Right renal pelvis (tissue), 4 donors: ENCODE measurements around the gene PRRC2A. TPM values are rescaled to one million over a fixed set of nuclear protein-coding genes. Genes with fewer than 3 reads are reported as not detected.

ENCODE experiments used
- DNase-seq, 4 donors: peaks; one replicate each; pipeline ENCODE4 v3.0.0-alpha.2; 2013; ENCODE audit warnings: low read depth in 4 of 4, low spot score in 3 of 4, missing footprints in 1 of 4
- polyA plus RNA-seq, 4 donors: library from polyadenylated mRNA; unstranded; fragments of 120-200 nt; gene quantifications; one replicate each; pipeline ENCODE4 v1.2.1, GENCODE V29; 2013; ENCODE audit not compliant: insufficient read length in 4 of 4

Gene PRRC2A
- polyA plus RNA-seq, result 100 to 1,000 TPM; 158 to 215 (median 172) TPM

DNA sequence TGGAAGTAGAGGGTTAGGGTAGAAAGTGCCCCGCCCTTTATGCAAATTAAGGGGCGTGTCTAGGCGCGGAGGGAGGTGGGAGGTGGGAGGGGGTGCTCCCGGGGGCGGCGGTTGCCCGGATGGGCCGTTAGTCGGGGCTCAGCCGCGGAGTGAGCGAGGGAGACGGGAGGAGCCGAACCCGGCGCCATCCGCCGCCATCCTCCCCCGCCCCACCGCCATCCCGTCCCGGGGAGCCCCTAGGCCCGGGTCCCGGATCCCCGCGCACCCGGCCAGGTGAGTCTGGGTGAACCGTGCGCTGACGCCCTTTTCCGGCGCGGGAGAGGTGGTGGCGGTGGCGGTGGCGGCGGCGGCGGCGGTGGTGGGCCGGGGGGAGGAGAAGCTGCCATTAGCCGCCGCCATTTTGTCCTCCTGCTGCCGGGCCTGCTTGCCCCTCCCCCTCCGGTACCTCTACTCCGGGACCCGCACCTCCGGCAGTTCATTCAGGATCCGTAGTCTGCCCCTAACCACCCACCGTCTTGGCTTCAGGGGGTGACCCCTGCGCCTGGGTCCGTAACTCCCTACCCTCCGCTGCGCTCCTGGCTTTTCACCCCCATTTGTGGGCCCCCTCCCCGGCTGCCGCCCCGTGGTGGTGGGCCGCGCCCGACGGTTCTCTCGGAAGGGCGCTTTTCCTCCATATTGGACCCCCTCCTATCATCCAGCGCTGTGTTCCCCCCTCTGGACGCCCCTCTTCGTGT, at the start of gene PRRC2A:
PRRC2A (plus strand) TSS at position 130 of the 734 bp plus-strand sequence. CDS start 2,075 bp downstream, outside the sequence.
- DNase-seq, result peak in 3 of 4 donors; percentile 44 to 97 (median 65)

DNA sequence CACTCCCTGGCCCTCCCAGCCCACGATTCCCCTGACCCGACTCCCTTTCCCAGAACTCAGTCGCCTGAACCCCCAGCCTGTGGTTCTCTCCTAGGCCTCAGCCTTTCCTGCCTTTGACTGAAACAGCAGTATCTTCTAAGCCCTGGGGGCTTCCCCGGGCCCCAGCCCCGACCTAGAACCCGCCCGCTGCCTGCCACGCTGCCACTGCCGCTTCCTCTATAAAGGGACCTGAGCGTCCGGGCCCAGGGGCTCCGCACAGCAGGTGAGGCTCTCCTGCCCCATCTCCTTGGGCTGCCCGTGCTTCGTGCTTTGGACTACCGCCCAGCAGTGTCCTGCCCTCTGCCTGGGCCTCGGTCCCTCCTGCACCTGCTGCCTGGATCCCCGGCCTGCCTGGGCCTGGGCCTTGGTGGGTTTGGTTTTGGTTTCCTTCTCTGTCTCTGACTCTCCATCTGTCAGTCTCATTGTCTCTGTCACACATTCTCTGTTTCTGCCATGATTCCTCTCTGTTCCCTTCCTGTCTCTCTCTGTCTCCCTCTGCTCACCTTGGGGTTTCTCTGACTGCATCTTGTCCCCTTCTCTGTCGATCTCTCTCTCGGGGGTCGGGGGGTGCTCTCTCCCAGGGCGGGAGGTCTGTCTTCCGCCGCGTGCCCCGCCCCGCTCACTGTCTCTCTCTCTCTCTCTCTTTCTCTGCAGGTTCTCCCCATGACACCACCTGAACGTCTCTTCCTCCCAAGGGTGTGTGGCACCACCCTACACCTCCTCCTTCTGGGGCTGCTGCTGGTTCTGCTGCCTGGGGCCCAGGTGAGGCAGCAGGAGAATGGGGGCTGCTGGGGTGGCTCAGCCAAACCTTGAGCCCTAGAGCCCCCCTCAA, 48.2 kb upstream of the PRRC2A start, which contains the start of gene LTA:
LTA (plus strand) TSS at position 249 of the 871 bp plus-strand sequence; CDS start at position 703, 454 bp downstream.
- DNase-seq, result no peak

DNA sequence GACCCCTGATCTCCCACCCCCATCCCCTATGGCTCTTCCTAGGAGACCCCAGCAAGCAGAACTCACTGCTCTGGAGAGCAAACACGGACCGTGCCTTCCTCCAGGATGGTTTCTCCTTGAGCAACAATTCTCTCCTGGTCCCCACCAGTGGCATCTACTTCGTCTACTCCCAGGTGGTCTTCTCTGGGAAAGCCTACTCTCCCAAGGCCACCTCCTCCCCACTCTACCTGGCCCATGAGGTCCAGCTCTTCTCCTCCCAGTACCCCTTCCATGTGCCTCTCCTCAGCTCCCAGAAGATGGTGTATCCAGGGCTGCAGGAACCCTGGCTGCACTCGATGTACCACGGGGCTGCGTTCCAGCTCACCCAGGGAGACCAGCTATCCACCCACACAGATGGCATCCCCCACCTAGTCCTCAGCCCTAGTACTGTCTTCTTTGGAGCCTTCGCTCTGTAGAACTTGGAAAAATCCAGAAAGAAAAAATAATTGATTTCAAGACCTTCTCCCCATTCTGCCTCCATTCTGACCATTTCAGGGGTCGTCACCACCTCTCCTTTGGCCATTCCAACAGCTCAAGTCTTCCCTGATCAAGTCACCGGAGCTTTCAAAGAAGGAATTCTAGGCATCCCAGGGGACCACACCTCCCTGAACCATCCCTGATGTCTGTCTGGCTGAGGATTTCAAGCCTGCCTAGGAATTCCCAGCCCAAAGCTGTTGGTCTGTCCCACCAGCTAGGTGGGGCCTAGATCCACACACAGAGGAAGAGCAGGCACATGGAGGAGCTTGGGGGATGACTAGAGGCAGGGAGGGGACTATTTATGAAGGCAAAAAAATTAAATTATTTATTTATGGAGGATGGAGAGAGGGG, 47.0 kb upstream of the PRRC2A start:
- no peak for DNase-seq

DNA sequence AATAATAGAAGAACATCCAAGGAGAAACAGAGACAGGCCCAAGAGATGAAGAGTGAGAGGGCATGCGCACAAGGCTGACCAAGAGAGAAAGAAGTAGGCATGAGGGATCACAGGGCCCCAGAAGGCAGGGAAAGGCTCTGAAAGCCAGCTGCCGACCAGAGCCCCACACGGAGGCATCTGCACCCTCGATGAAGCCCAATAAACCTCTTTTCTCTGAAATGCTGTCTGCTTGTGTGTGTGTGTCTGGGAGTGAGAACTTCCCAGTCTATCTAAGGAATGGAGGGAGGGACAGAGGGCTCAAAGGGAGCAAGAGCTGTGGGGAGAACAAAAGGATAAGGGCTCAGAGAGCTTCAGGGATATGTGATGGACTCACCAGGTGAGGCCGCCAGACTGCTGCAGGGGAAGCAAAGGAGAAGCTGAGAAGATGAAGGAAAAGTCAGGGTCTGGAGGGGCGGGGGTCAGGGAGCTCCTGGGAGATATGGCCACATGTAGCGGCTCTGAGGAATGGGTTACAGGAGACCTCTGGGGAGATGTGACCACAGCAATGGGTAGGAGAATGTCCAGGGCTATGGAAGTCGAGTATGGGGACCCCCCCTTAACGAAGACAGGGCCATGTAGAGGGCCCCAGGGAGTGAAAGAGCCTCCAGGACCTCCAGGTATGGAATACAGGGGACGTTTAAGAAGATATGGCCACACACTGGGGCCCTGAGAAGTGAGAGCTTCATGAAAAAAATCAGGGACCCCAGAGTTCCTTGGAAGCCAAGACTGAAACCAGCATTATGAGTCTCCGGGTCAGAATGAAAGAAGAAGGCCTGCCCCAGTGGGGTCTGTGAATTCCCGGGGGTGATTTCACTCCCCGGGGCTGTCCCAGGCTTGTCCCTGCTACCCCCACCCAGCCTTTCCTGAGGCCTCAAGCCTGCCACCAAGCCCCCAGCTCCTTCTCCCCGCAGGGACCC, 46.1 kb upstream of the PRRC2A start:
- no peak for DNase-seq

DNA sequence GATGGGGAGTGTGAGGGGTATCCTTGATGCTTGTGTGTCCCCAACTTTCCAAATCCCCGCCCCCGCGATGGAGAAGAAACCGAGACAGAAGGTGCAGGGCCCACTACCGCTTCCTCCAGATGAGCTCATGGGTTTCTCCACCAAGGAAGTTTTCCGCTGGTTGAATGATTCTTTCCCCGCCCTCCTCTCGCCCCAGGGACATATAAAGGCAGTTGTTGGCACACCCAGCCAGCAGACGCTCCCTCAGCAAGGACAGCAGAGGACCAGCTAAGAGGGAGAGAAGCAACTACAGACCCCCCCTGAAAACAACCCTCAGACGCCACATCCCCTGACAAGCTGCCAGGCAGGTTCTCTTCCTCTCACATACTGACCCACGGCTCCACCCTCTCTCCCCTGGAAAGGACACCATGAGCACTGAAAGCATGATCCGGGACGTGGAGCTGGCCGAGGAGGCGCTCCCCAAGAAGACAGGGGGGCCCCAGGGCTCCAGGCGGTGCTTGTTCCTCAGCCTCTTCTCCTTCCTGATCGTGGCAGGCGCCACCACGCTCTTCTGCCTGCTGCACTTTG, 45.1 kb upstream of the PRRC2A start, which contains the start of gene TNF:
TNF (plus strand) TSS at position 231 of the 567 bp plus-strand sequence; CDS start at position 408, 177 bp downstream.
- DNase-seq, result no peak

DNA sequence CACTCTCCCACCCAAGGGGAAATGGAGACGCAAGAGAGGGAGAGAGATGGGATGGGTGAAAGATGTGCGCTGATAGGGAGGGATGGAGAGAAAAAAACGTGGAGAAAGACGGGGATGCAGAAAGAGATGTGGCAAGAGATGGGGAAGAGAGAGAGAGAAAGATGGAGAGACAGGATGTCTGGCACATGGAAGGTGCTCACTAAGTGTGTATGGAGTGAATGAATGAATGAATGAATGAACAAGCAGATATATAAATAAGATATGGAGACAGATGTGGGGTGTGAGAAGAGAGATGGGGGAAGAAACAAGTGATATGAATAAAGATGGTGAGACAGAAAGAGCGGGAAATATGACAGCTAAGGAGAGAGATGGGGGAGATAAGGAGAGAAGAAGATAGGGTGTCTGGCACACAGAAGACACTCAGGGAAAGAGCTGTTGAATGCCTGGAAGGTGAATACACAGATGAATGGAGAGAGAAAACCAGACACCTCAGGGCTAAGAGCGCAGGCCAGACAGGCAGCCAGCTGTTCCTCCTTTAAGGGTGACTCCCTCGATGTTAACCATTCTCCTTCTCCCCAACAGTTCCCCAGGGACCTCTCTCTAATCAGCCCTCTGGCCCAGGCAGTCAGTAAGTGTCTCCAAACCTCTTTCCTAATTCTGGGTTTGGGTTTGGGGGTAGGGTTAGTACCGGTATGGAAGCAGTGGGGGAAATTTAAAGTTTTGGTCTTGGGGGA, 44.4 kb upstream of the PRRC2A start:
- DNase-seq, result no peak

DNA sequence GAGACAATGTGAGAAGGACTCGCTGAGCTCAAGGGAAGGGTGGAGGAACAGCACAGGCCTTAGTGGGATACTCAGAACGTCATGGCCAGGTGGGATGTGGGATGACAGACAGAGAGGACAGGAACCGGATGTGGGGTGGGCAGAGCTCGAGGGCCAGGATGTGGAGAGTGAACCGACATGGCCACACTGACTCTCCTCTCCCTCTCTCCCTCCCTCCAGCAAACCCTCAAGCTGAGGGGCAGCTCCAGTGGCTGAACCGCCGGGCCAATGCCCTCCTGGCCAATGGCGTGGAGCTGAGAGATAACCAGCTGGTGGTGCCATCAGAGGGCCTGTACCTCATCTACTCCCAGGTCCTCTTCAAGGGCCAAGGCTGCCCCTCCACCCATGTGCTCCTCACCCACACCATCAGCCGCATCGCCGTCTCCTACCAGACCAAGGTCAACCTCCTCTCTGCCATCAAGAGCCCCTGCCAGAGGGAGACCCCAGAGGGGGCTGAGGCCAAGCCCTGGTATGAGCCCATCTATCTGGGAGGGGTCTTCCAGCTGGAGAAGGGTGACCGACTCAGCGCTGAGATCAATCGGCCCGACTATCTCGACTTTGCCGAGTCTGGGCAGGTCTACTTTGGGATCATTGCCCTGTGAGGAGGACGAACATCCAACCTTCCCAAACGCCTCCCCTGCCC, 43.5 kb upstream of the PRRC2A start:
- DNase-seq, result no peak

DNA sequence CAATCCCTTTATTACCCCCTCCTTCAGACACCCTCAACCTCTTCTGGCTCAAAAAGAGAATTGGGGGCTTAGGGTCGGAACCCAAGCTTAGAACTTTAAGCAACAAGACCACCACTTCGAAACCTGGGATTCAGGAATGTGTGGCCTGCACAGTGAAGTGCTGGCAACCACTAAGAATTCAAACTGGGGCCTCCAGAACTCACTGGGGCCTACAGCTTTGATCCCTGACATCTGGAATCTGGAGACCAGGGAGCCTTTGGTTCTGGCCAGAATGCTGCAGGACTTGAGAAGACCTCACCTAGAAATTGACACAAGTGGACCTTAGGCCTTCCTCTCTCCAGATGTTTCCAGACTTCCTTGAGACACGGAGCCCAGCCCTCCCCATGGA, 42.9 kb upstream of the PRRC2A start:
- DNase-seq, result no peak

DNA sequence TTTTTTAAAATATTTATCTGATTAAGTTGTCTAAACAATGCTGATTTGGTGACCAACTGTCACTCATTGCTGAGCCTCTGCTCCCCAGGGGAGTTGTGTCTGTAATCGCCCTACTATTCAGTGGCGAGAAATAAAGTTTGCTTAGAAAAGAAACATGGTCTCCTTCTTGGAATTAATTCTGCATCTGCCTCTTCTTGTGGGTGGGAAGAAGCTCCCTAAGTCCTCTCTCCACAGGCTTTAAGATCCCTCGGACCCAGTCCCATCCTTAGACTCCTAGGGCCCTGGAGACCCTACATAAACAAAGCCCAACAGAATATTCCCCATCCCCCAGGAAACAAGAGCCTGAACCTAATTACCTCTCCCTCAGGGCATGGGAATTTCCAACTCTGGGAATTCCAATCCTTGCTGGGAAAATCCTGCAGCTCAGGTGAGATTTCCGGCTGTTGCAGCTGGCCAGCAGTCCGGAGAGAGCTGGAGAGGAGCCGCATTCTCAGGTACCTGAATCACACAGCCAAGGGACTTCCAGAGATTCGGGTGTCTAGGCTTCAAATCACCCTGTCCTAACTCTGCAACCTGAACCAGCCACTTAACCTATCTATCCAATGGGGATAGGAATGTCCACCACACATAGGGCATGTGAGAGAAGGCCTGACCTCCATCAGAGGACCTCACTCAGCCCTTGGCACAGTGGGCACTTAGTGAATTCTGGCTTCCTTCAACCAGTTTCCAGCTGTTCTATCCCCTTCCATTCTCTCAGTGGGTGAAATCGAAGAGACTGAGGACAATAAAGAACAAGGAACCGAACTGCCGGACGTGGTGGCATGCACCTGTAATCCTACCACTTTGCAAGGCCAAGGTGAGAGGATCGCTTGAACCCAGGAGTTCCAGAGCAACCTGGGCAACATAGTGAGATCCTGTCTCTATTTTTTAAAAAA, 42.1 kb upstream of the PRRC2A start:
- no peak for DNase-seq

DNA sequence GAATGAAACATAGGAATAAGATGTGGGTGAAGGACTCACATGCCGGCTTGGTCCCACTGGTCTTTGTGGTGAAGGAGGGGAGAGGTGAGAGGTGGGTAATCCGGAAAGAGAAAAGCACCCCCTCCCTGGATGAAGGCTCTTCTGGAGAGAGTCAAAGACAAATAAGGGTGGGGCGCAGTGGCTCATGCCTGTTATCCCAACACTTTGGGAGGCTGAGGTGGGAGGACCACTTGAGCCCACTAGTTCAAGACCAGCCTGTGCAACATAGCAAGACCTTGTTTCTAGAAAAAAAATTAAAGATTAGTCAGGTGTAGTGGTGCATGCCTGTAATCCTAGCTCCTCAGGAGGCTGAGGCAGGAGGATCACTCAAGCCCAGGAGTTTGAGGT, 41.4 kb upstream of the PRRC2A start:
- DNase-seq, result no peak

DNA sequence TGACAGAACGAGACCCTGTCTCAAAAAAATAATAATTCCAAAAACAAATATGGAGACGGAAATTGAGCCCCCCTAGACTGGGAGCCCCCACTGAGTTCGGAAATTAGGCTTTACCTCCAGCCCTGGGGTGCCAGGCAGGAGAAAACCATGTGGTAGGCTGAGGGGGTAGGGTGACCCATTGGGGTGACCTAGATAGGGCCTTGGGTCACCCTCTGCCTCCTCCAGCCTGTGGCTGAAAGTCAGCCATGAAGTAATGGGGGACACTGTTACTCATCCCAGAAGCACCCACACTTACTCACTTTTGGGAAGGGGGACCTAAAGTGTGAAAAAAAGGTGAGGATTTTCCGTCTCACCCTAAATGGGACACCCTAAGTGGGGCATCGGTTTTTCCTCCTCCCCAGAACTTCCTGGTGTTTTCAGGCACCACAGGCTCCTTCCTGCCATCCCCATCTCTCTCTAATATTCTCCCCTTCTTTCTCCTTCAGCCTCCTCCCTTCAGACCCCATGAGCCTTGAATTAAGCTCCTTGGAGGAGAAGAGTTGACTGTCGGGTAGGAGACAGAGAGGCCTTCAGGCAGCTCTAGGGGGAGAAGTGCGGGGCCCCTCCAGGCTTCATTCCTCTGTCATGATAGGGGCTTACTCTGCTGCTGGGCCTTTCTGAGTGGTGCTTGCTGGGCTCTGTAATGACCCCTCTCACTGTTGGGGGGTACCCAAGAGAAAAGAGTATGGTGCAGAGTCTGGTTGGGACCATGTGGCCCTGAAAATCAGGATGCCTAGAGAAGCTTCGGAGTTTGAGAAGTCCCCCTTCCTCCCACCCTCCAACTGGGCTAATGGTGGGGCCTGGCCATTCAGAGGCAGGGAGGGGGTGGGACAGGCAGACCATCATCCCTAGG, 40.7 kb upstream of the PRRC2A start:
- no peak for DNase-seq

DNA sequence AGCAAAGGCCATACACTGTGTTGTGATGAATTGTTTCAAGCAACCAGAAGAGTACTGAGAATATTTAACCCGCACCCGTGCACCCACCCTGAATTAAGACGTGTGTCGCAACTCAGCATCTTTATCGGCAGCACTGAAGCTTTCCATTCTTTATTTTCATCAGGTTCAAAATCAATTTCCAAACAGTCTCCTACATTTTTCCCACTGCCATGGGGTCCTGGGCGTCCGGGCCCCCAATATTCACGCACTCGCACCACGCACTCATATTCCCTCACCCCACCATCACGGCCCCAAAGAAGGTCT, 40.1 kb upstream of the PRRC2A start:
- no peak for DNase-seq

DNA sequence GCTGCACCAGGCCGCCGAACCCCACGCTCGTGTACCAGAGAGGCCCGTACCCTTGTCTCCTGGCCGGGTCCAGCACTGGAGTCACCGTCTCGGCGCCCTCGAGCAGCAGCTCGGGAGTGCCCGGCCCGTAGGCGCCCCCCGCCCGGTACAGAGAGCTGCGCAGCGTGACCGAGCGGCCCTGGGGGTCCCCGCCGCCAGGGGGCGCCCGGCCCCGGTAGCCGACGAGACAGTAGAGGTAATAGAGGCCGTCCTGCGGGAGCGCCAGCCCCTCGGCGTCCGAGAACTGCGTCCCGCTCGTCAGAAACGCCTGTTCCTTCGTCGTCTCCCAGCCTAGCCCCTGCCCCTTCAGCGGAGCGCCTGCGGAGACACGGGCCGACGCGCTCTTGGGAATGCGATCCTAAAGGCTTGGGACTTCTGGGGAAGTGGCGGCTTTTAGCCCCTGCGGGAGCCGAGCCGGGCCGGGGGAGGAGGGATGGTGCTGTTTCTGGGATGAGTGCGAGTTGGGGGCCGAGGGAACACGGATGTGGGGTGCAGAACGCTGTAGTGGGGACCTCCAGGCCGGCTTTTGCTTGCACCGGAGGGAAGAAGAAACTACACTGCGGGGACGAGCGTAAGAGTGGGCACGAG, 39.6 kb upstream of the PRRC2A start:
- DNase-seq, result peak; percentile 72 to 83 (median 74)

DNA sequence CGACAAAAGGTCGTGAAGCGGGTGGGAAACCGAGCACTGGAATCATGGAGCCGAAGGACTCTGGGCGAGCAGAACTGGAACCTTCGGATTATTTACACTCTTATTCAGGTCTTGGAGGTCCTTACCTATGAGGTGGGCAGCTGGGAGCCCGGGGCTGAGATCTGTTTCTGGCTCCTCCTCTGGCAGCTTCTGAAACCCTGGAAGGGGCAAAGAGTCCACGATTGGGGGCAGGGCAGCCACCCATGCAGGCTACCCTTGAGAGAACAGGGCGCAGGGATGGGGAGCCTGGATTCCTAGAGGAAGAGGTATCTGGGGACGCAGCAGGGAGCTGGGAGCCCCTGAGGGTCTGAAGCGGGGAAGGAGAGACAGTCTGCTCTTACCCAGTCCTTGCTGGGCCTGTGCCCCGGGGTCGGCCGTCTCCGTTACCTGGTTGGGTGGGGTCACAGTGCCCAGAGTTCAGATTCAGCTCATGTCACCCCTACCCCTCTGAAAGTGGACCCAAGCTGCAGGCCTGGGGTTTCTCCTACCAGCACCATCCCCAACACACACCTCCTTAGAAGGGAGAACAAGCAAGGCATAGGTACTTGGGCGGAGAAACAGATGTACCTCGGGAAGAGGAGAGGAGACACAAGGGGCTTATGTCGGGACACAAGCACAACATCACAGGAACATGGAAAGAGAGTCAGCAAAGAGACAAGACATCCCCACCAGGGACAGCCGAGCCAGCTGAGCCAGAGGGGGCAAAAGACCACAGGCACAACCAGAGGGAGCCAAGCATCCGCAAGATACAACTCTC, 38.9 kb upstream of the PRRC2A start:
- peak in 1 of 4 donors; percentile 12 for DNase-seq

DNA sequence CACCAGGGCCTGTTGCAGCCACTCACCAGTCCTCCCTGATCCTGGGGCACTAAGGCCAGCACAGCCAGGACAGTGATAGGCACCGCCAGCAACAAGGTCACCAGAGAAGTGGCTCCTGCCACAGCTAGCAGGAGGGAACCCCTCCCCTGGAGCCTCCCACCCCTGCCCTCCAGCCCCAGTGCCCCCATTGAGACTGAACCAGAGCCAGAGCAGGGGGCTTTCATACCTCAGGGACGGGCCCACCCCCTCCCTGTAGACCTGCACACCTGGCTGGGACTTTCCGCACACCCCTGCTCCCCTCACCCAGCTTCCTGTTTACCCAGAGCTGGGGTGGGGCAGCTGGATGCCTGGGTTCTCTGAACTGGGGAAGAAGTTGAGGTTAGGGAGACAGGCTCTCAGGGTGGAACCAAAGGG, 38.3 kb upstream of the PRRC2A start, which contains the start of gene LTB:
LTB (minus strand) TSS at position 195 of the 414 bp plus-strand sequence; CDS start at position 188, 7 bp downstream.
- DNase-seq, result no peak
